GM12878 (cell line): ENCODE data around the gene HACD3. TPM values are rescaled to one million over a fixed set of nuclear protein-coding genes. Genes with fewer than 3 reads are reported as not detected.

Source experiments
- ATAC-seq: fragments of 200-7000 bp; cut with Tn5 transposase; 3 replicates; pipeline ENCODE4 v1.9.1; 2020; ENCODE audit warnings: mild to moderate bottlenecking, moderate library complexity
- BruUV-seq: library from RNA; stranded (reverse); fragments of 400-500 nt; replicated peaks from 2 replicates; lab custom pipeline; 2021; lab: Mats Ljungman, UMichigan
- CTCF ChIA-PET: fragments of 300-600 bp; sonication (Branson Sonifier 250); formaldehyde crosslinking; extraction: SDS; loops from one replicate; lab custom pipeline; 2021; ENCODE audit warnings: inconsistent platforms; lab: Yijun Ruan, JAX
- POLR2A ChIA-PET: fragments of 350-600 bp; formaldehyde crosslinking; extraction: SDS; loops from one replicate; lab custom pipeline; 2021; ENCODE audit warnings: inconsistent platforms; lab: Charles Lee
- RAD21 ChIA-PET: fragments of 300-600 bp; sonication (Branson Sonifier 250); formaldehyde crosslinking; loops from one replicate; lab custom pipeline; 2023; ENCODE audit warnings: antibody characterized with exemption; ENCODE audit not compliant: unreplicated experiment; lab: Charles Lee
- SMC1A ChIA-PET: fragments of 300-600 bp; sonication (Branson Sonifier 250); formaldehyde crosslinking; loops from one replicate; lab custom pipeline; 2023; ENCODE audit not compliant: unreplicated experiment, uncharacterized antibody; lab: Charles Lee
- DNase-seq: peaks from one replicate; pipeline ENCODE4 v3.0.0-alpha.2; 2011; ENCODE audit warnings: low read depth, low spot score
- FAIRE-seq: peaks from 3 replicates; lab custom pipeline; 2011; peaks lifted over from hg19 to GRCh38; lab: Jason Lieb, UNC
- H2AFZ ChIP-seq: 2 replicates; pipeline ENCODE4 v1.6.0; 2011; ENCODE audit warnings: low read depth, low read length, control low read depth; ENCODE audit not compliant: control insufficient read depth
- H3K27ac ChIP-seq: 2 replicates; pipeline ENCODE4 v1.5.1; 2011; ENCODE audit warnings: control low read depth; ENCODE audit not compliant: control insufficient read depth, insufficient read depth
- H3K27me3 ChIP-seq, 2 experiments: replicated peaks in 1 of 2; 2 replicates each; pipeline versions ENCODE4 v1.6.0 to v1.6.1; 2011; ENCODE audit warnings: low read length in 1 of 2; ENCODE audit not compliant: control insufficient read depth in 2 of 2, insufficient read depth in 2 of 2
- H3K36me3 ChIP-seq, 2 experiments: 2 replicates each; pipeline ENCODE4 v1.5.1; 2011; ENCODE audit warnings: low read length in 1 of 2; ENCODE audit not compliant: control insufficient read depth in 2 of 2, insufficient read depth in 2 of 2
- H3K4me1 ChIP-seq: 2 replicates; pipeline ENCODE4 v1.6.1; 2011; ENCODE audit warnings: mild to moderate bottlenecking, low read length, moderate library complexity, mixed read lengths; ENCODE audit not compliant: control insufficient read depth, insufficient read depth
- H3K4me2 ChIP-seq: 2 replicates; pipeline ENCODE4 v1.6.0; 2011; ENCODE audit warnings: control low read depth; ENCODE audit not compliant: control insufficient read depth, insufficient read depth
- H3K4me3 ChIP-seq: fragments of 200-600 bp; sonication (generic); 2 replicates; pipeline ENCODE4 v1.5.1; 2016
- H3K79me2 ChIP-seq: 2 replicates; pipeline ENCODE4 v1.6.0; 2011; ENCODE audit warnings: low read length; ENCODE audit not compliant: control insufficient read depth, insufficient read depth
- H3K9ac ChIP-seq: 2 replicates; pipeline ENCODE4 v1.8.0; 2011; ENCODE audit warnings: low read length, control low read depth, mixed read lengths; ENCODE audit not compliant: control insufficient read depth, insufficient read depth
- H3K9me3 ChIP-seq: replicated peaks from 3 replicates; pipeline ENCODE4 v1.5.1; 2011; ENCODE audit warnings: mild to moderate bottlenecking, low read length; ENCODE audit not compliant: control insufficient read depth, insufficient read depth
- H4K20me1 ChIP-seq: 2 replicates; pipeline ENCODE4 v1.6.0; 2011; ENCODE audit not compliant: control insufficient read depth, insufficient read depth
- ATF3 ChIP-seq: IDR thresholded peaks from 2 replicates; pipeline ENCODE4 v1.6.1; 2011; ENCODE audit warnings: low read depth, mild to moderate bottlenecking, low read length, moderate library complexity, borderline replicate concordance; ENCODE audit errors: extremely low read depth
- ESRRA ChIP-seq: IDR thresholded peaks from 2 replicates; pipeline ENCODE4 v1.6.1; 2012; ENCODE audit warnings: mild to moderate bottlenecking, low read length, improper control_type of control experiment
- FOXK2 ChIP-seq: fragments of 450-650 bp; IDR thresholded peaks from 2 replicates; pipeline ENCODE4 v1.6.1; 2017; ENCODE audit warnings: mild to moderate bottlenecking, moderate library complexity
- GABPA ChIP-seq: IDR thresholded peaks from 2 replicates; pipeline ENCODE4 v1.6.1; 2014; ENCODE audit warnings: antibody characterized with exemption, low read depth, mild to moderate bottlenecking, inconsistent platforms
- HCFC1 ChIP-seq: fragments of 150-350 bp; IDR thresholded peaks from 2 replicates; pipeline ENCODE4 v1.6.1; 2014; ENCODE audit warnings: low read length
- NFYA ChIP-seq: IDR thresholded peaks from 2 replicates; pipeline ENCODE4 v1.6.1; 2011; ENCODE audit warnings: low read depth, mild to moderate bottlenecking, low read length, improper control_type of control experiment, borderline replicate concordance
- NFYB ChIP-seq: IDR thresholded peaks from 2 replicates; pipeline ENCODE4 v1.6.1; 2011; ENCODE audit warnings: low read depth, mild to moderate bottlenecking, low read length, improper control_type of control experiment, moderate library complexity; ENCODE audit not compliant: insufficient read depth
- NR2F1 ChIP-seq: fragments of 450-650 bp; conservative IDR thresholded peaks from 2 replicates; pipeline ENCODE4 v1.6.1; 2017; ENCODE audit warnings: mild to moderate bottlenecking
- TARDBP ChIP-seq: IDR thresholded peaks from 2 replicates; pipeline ENCODE4 v1.6.1; 2016; ENCODE audit warnings: borderline replicate concordance
- TBL1XR1 ChIP-seq: IDR thresholded peaks from 2 replicates; pipeline ENCODE4 v1.6.1; 2012; ENCODE audit warnings: low read depth, low read length, improper control_type of control experiment
- TCF3 ChIP-seq: IDR thresholded peaks from 2 replicates; pipeline ENCODE4 v1.6.1; 2012; ENCODE audit warnings: low read depth, mild to moderate bottlenecking, low read length, borderline replicate concordance; ENCODE audit not compliant: insufficient read depth
- ZBTB11 ChIP-seq: fragments of 450-650 bp; formaldehyde crosslinking; IDR thresholded peaks from 2 replicates; pipeline ENCODE4 v1.5.0; 2022; ENCODE audit warnings: mild to moderate bottlenecking, missing genetic modification characterization
- WGBS: methylation state at CpG from one replicate; pipeline ENCODE4 v1.1.6; 2016; ENCODE audit warnings: low lambda C conversion rate; ENCODE audit not compliant: insufficient replicate concordance, insufficient coverage; ENCODE audit errors: missing lambda C conversion rate; 5-methylcytosine and 5-hydroxymethylcytosine counted together
- in situ Hi-C: fragments of 300-500 bp; cut with MboI; formaldehyde crosslinking; loops from 9 replicates; pipeline ENCODE4 v1.14.3; 2018; ENCODE audit warnings: mixed read lengths
- intact Hi-C: fragments of 100-400 bp; cut with micrococcal nuclease; formaldehyde crosslinking; loops from one replicate; pipeline ENCODE4 v1.14.2; 2022; ENCODE audit not compliant: unreplicated experiment
- polyA plus RNA-seq, 11 experiments: library from polyadenylated mRNA; depleted of rRNA in 4 of 11; unstranded in 6 of 11; stranded (reverse) in 5 of 11; fragments of >200 nt; fragmentation: Nextera tagmentation in 4 of 11; fragmentation: Illumina TruSeq in 1 of 11; extraction: Ambion mirVana in 4 of 11; extraction: Trizol in 1 of 11; gene quantifications; 1 replicate in 1 of 11; 2 replicates in 10 of 11; pipeline versions ENCODE4 v1.2.1 to v1.2.3, GENCODE V29; 2011 to 2016; ENCODE audit warnings: inconsistent platforms in 2 of 11, missing spikeins in 2 of 11, low read depth in 1 of 11
- total RNA-seq, 4 experiments: library from RNA; depleted of rRNA in 3 of 4; stranded (reverse); fragments of >200 nt in 3 of 4; fragmentation: Illumina TruSeq in 1 of 4; extraction: Trizol in 1 of 4; gene quantifications; 2 replicates each; pipeline versions ENCODE4 v1.2.1 to v1.2.3, GENCODE V29; 2013 to 2021
- TF ChIP-seq, protein P1 (sequence below): fragments of 450-650 bp; IDR thresholded peaks from 2 replicates; pipeline ENCODE4 v1.6.1; 2017; ENCODE audit warnings: mild to moderate bottlenecking, low read depth, inconsistent platforms; ENCODE audit not compliant: poor library complexity, severe bottlenecking
- TF ChIP-seq, protein P2 (sequence below): fragments of 450-650 bp; IDR thresholded peaks from 2 replicates; pipeline ENCODE4 v1.6.1; 2018; ENCODE audit warnings: borderline replicate concordance, mild to moderate bottlenecking; ENCODE audit not compliant: partially characterized antibody
- TF ChIP-seq, protein P3 (sequence below): fragments of 450-650 bp; IDR thresholded peaks from 2 replicates; pipeline ENCODE4 v1.6.1; 2016; ENCODE audit warnings: mild to moderate bottlenecking

The HACD3 gene
- total and polyA plus RNA-seq, 10 of the 15 experiments (the other 5 are each of a cell fraction or from before 2014, with no cell fraction given) = 25.9 to 75.8 (median 48.3) TPM

- ATAC-seq = no peak
- H3K27me3 ChIP-seq = no peaks in the 10 kb centered on the region
- no peaks in the 10 kb centered on the region for H3K79me2 ChIP-seq
- no peak overlapping the region for H3K27ac ChIP-seq
- intact Hi-C loops (no loop called here), in situ Hi-C loops (no loop called here)
- ChIA-PET POLR2A (interaction anchor here (0.5 kb wide), 1 partner anchor 144 kb away, joined by 5 read pairs; no protein-coding TSS in a partner anchor), CTCF (no interaction called here), RAD21 (no interaction called here), SMC1A (interaction anchor here (0.7 to 2.0 kb wide), 2 partner anchors 13 to 133 kb away, joined by 3 to 5 read pairs; no protein-coding TSS in a partner anchor)
- H3K36me3 ChIP-seq = peaks cover 10 to 12% of the 10 kb centered on the region in 2 experiments
- H2AFZ ChIP-seq = no peak overlapping the region
- H3K9me3 ChIP-seq = no peaks in the 10 kb centered on the region
- H3K4me3 ChIP-seq = no peak overlapping the region
- H3K4me2 ChIP-seq = no peak overlapping the region
- H3K4me1 ChIP-seq = no peaks in the 10 kb centered on the region; the same call in 1 of the 2 replicates
- H3K9ac ChIP-seq = no peak overlapping the region
- DNase-seq = no peak
- no peaks in the 10 kb centered on the region for H4K20me1 ChIP-seq
- FAIRE-seq = no peak
- no TSS peak for BruUV-seq
- over 99% methylated on average over 7 of the region's 7 CpGs for WGBS
- TF ChIP-seq FOXK2 = no peak
- TF ChIP-seq TARDBP = no peak
- no peak for TF ChIP-seq HCFC1
- TF ChIP-seq TCF3 = no peak
- no peak for TF ChIP-seq NFYB
- TF ChIP-seq TBL1XR1 = no peak
- TF ChIP-seq ESRRA = no peak
- TF ChIP-seq, protein P1, sequence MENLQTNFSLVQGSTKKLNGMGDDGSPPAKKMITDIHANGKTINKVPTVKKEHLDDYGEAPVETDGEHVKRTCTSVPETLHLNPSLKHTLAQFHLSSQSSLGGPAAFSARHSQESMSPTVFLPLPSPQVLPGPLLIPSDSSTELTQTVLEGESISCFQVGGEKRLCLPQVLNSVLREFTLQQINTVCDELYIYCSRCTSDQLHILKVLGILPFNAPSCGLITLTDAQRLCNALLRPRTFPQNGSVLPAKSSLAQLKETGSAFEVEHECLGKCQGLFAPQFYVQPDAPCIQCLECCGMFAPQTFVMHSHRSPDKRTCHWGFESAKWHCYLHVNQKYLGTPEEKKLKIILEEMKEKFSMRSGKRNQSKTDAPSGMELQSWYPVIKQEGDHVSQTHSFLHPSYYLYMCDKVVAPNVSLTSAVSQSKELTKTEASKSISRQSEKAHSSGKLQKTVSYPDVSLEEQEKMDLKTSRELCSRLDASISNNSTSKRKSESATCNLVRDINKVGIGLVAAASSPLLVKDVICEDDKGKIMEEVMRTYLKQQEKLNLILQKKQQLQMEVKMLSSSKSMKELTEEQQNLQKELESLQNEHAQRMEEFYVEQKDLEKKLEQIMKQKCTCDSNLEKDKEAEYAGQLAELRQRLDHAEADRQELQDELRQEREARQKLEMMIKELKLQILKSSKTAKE = no peak
- TF ChIP-seq, protein P2, sequence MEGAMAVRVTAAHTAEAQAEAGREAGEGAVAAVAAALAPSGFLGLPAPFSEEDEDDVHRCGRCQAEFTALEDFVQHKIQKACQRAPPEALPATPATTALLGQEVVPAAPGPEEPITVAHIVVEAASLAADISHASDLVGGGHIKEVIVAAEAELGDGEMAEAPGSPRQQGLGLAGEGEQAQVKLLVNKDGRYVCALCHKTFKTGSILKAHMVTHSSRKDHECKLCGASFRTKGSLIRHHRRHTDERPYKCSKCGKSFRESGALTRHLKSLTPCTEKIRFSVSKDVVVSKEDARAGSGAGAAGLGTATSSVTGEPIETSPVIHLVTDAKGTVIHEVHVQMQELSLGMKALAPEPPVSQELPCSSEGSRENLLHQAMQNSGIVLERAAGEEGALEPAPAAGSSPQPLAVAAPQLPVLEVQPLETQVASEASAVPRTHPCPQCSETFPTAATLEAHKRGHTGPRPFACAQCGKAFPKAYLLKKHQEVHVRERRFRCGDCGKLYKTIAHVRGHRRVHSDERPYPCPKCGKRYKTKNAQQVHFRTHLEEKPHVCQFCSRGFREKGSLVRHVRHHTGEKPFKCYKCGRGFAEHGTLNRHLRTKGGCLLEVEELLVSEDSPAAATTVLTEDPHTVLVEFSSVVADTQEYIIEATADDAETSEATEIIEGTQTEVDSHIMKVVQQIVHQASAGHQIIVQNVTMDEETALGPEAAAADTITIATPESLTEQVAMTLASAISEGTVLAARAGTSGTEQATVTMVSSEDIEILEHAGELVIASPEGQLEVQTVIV = no peak
- no peak for TF ChIP-seq NFYA
- TF ChIP-seq NR2F1 = no peak
- TF ChIP-seq ZBTB11 (CRISPR knock-in tag) = no peak
- TF ChIP-seq ATF3 = no peak
- TF ChIP-seq, protein P3, sequence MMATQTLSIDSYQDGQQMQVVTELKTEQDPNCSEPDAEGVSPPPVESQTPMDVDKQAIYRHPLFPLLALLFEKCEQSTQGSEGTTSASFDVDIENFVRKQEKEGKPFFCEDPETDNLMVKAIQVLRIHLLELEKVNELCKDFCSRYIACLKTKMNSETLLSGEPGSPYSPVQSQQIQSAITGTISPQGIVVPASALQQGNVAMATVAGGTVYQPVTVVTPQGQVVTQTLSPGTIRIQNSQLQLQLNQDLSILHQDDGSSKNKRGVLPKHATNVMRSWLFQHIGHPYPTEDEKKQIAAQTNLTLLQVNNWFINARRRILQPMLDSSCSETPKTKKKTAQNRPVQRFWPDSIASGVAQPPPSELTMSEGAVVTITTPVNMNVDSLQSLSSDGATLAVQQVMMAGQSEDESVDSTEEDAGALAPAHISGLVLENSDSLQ = no peak
- TF ChIP-seq GABPA = no peak
These were observed 26.4 kb downstream of the HACD3 start for GRCh38 chr15:65556622-65557021.
